Left ventricle myocardium superior (tissue), 1 donor: ENCODE data around the gene QRICH1. TPM values are rescaled to one million over a fixed set of nuclear protein-coding genes. Genes with fewer than 3 reads are reported as not detected.

Experiments
- ATAC-seq: fragments of 200-7000 bp; cut with Tn5 transposase; one replicate; pipeline ENCODE4 v1.9.1; 2020; ENCODE audit warnings: mild to moderate bottlenecking, moderate library complexity
- DNase-seq: peaks from one replicate; pipeline ENCODE4 v3.0.0-alpha.2; 2020
- intact Hi-C: fragments of 100-400 bp; cut with micrococcal nuclease; formaldehyde crosslinking; loops from one replicate; pipeline ENCODE4 v1.11.0; 2022
- long read RNA-seq: library from polyadenylated mRNA; unstranded; transcript quantifications from one replicate; pipeline ENCODE4 v2.0.0, GENCODE V29; 2021
- total RNA-seq: library from RNA; stranded (reverse); fragmentation: NEBNext Ultra II Directional; extraction: Animal tissue kit (Norgen Biotek cat#: 25700); gene quantifications from one replicate; pipeline ENCODE4 v1.2.1, GENCODE V29; 2021
- donor health status: DM: no; HTN: yes; CAD: no; lungs with severe emphysema.

Gene QRICH1, protein sequence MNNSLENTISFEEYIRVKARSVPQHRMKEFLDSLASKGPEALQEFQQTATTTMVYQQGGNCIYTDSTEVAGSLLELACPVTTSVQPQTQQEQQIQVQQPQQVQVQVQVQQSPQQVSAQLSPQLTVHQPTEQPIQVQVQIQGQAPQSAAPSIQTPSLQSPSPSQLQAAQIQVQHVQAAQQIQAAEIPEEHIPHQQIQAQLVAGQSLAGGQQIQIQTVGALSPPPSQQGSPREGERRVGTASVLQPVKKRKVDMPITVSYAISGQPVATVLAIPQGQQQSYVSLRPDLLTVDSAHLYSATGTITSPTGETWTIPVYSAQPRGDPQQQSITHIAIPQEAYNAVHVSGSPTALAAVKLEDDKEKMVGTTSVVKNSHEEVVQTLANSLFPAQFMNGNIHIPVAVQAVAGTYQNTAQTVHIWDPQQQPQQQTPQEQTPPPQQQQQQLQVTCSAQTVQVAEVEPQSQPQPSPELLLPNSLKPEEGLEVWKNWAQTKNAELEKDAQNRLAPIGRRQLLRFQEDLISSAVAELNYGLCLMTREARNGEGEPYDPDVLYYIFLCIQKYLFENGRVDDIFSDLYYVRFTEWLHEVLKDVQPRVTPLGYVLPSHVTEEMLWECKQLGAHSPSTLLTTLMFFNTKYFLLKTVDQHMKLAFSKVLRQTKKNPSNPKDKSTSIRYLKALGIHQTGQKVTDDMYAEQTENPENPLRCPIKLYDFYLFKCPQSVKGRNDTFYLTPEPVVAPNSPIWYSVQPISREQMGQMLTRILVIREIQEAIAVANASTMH
- 61.9 TPM for total RNA-seq
- long read RNA-seq, transcript QRICH1-202 (10 exons, 3,549 nt), result major isoform, 9 of 20 reads
- long read RNA-seq, partial matches to known transcripts, result 8 of 20 reads
- long read RNA-seq, other reads (novel, unspliced or antisense), result 3 of 20 reads

DNA sequence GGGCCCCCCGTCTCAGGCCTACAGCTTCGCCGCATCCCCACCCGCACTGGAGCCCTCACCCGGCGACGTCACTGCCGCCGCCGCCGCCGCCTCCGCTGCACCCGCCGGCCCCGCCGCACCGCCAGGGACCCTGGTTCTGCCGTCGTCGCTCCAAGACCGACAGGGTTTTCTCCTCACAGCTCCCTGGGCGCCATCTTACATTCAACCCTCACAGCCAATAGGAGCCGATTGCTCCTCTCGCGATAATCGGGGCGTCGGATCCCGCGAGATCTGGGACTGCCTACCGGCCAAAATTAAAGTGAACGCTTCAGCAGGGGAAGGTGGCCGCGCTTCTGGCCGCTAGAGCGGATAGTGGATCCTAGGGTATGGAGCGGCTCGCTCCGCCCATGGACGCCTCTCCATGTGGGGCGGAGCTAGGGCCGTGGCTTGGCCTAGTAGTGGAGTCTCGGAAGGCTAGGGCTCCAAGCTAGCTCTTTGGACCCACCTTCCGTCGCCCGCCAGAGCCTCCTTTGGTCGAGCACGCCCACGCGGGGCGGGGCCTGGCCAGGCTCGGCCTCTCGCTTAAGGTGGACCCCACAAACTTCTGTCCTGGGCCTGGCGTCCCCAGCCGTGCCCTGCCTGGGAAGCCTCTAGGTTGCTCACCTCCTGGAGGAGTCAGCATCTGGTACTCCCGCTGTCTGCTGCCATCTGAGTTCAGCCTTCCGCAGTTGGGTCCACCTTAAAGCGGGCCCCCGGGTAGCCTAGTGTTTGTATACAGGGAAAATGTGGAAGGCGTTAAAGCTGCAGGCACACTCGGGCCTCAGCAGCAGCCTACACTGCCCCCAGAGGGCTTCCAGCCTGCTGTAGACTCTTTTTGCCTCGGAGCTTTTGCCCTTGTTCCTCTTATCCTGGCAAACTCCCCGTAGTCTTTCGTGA lies at the start of gene QRICH1:
QRICH1 (minus strand) TSS at position 219 of the 915 bp plus-strand sequence. CDS start 17,054 bp downstream, outside the sequence.
- ATAC-seq (peak; percentile 92), DNase-seq (peak; percentile 98)
- intact Hi-C loops, result no loop called here

DNA sequence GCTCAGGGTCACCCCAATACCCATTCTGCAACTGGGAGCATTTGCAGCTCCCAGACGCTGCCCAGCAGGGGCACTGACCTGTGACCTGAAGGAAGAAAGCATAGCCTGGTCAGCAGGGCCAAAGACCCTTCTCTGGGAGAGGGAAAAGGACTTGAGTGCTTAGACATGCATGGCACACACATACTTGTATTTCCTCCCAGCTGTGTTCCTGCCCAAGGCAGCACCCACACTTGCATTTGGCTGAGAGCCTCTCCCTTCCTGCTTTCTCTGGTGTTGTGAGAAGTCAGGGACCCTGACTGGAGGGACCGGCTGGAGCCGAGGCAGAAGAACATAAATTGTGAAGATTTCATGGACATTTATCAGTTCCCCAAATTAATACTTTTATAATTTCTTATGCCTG lies 46.2 kb upstream of the QRICH1 start:
- no peak for ATAC-seq
- no peak for DNase-seq
- intact Hi-C loops, result no loop called here

DNA sequence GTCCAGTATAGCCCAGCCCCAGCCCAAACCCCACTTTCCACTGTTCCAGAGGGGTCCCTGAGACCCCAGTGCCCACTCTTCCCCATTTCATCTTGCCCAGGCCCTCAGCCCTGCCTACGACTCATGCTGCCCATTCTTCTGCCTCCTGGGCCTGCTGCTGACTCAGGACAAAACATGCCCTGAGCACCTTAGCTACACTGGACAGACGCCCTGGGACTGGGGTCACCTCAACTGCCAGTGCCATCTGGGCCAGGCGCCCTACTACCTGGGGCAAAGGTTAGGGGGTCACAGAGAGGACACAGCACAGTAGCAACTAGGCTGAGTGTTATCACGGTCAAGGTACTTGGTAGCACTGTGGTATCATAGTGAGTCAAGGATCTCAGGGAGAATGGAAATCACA lies 41.6 kb upstream of the QRICH1 start:
- ATAC-seq (no peak), DNase-seq (no peak)
- intact Hi-C loops, result no loop called here

DNA sequence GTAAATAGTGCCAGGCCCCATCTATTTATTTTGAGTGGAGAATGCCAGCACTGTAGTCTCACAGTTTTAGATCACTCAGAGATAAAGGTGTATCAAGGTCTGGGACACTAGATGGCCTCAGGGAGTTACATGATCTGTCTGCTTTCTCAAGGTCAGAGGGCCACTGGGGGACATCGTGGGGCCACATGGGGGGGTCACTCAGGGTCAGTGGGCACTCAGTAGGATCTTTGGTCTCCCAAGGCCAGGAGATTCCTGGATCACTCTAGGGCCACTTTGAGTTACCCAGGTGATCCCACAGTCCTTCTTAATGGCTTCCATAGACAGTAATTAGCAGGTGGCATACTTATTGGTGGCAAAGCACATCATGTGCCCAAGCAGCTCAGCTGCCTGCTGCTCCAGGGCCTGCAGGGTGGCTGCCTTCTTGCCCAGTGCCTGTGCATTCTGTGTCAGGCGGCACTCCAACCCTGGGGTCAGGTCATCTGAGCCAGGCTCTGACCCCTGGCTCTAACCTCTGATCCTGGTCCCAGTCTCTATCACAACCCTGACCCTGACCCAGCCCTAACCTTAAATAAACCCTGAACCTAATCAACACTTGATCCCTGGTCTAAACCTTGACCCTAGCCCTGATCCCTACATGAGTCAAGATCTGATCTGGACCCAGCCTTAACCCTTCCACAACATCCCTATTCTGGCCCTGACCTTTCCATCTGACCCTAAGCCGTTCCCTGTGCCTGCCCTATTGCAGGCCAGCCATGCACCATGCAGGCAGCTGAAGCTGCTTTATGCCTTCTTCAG lies 40.8 kb upstream of the QRICH1 start:
- intact Hi-C loops, result no loop called here
- ATAC-seq (no peak), DNase-seq (no peak)

DNA sequence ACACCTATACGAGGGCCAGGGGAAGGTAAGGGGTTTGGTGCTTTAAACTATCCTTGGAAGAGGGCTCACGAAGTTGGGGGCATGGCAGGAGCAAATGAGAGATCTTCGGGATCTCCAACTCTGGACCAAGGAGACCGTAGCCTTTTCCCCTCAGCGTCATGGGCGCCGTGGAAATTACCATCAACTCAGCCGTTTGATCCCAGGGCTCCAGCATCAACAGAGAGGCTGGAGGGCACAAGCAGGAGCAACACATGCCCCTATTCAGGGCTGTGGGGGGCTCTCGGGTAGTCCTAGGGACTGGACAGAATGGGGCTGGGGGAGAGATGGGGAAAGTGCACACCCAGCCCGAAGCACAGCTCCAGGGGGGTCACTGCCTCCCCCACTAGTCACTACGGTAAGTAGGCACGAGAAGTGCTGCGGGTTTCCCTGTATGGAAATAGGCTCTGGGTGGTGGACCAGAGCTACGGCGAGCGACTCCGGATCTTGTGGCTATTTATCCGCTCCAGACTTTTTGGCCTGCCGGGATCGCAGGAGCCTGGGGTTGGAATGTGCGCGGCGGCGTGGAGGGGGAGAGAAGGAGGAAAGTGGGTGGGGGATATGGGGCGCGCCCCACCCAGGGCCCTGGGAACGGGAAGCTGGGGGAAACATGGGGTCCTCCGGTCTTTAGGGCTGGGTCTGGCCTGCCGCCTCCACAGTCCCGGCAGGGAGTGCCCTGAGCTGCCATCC lies 39.5 kb upstream of the QRICH1 start:
- DNase-seq, result peak; percentile 92
- ATAC-seq, result peak; percentile 87
- intact Hi-C loops, result no loop called here

DNA sequence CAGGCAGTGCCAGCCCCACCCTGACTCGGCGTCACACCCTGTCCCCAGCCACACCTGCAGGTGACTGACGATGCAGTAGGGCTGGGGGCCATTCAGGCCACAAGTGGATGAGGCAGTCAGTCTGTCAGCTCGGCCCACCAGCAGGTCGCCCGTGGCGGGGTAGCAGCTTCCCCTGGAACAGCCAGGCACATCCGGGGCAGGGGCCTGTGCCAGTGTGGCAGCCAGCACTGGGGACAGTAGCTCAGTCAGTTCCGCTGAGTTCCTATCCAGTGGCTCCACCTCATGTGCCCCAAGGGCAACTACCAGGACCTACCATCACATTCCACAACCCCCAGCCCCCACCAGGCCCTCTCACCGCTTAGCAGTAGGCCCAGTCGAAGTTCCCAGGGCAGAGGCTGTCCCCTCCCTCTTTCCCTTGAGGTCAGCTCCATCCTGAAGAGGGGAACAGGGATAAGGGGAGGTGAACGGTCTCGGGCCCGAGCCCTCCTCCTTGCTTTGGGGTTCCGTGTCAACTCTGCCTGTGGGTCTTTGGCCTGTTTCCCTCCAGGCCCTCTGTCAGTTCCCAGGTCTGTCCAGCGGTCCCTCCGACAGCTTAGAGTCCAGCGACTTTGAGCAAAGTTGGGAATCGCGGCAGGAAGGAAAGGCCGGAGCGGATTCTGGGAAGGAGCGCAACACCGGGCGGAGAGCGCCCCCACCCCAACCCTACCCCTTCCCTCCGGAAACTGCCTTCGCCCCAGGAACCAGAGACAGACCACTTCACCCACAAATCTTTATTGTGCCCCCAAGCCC lies 38.8 kb upstream of the QRICH1 start, which contains the start of gene LAMB2:
LAMB2 (minus strand) TSS at position 614 of the 789 bp plus-strand sequence; CDS start at position 431, 183 bp downstream.
- DNase-seq (peak; percentile 86), ATAC-seq (peak; percentile 86)
- intact Hi-C loops, result no loop called here

DNA sequence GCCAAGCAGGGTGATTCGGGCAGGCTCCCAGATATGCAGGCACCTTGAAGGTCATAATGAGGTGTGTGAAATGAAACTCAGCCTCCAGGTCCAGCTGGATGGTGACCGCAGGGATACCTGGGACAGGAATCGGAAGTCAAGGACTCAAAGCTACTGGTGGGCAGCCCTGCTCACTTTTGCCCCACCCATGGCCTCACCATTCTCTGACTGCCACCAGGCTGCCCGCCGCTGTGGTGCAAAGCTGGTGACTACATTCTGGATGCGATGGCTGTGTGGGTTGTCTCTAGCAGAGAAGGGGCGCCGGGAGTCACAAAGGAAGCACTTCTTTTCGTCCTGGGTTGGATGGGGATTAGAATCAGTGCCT lies 38.2 kb upstream of the QRICH1 start:
- ATAC-seq (no peak), DNase-seq (no peak)
- intact Hi-C loops, result no loop called here

DNA sequence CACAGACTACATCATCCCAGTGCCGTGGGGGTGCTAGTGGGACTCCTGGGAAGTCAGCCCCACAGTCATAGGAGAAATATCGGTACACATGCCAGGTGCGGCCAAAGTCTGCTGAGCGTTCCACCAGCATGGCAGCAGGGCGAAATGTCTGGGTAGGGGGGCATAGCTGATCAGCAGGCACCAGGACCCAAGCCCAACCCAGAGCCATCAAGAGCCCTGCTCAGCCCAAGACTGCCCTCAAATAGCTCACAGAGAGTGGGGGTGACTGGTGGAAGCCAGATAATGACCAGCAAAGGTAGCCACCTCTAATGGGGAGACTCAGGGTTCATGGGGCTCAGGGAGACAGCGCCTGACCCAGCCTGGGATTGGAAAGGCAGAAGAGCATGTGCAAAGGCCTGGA lies 37.7 kb upstream of the QRICH1 start:
- ATAC-seq, result no peak
- intact Hi-C loops, result no loop called here
- no peak for DNase-seq

DNA sequence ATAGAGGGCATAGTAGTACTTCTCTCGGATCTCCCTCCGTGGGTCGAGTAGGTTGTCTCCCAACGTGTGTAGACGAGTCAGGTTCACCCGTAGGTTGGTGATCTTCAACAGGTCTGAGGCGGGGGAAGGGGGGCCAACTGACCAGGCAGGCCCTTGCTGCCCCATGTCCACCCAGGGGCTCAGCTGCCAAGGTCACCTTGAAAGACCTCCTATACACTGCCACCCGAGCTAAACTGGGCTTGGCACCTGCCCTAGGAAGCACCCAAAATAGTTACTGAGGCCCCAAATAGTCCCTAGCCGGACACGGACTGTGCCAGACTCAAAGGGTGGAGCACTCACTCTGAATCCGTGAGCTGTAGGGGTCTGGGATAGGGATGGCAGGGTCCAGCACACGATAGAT lies 37.2 kb upstream of the QRICH1 start:
- DNase-seq, result no peak
- intact Hi-C loops, result no loop called here
- ATAC-seq, result peak; percentile 25

DNA sequence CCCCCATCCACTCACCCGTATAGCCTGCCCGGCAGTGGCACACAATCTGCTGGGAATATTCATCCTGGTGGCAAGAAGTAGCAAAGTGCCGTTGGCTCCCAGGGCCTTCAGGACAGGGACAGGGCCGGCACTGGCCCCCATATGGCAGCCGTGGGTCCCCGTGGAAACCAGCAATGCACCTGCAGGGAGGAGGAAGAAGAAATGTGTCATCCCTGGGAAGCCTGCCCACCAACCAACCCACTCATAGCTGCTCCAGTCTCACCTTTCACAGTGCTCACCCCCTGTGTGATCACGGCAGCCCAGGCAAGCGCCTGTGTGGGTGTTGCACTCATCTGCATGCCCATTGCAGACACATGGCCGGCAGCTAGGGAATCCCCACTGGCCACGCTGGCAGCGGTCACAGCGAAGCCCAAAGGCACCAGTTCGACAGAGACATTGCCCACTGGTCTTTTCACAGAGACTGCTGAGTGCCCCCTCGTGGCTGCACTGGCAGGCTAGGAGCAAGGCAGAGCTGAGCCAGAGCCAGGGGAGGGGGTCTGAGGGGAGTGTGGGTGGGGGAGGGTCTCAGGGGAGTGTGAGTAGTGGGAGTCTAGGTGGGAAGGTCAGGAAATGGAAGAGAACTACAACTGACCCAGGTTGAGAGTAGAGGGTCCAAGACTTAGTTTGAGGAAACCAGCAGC lies 31.3 kb upstream of the QRICH1 start:
- ATAC-seq, result no peak
- no peak for DNase-seq
- intact Hi-C loops, result no loop called here

DNA sequence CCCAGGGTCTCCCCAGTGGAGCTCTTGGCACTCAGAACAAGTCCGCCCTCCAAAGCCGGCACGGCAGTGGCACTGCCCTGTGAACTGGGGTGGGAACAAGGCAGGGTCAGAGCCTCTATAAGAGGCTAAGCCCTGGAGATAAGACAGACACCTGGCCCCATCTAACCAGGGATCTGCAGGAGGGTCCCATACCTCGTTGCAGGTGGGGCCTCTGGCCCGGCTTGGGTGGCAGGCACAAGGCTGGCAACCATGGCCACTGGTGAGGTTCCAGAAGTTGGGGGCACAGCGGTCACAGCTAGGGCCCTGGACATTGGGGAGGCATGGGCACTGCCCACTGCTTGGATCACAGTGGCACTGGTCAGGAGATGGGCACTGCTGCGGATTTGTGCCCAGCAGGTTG lies 30.3 kb upstream of the QRICH1 start:
- DNase-seq (no peak), ATAC-seq (no peak)
- intact Hi-C loops, result no loop called here

DNA sequence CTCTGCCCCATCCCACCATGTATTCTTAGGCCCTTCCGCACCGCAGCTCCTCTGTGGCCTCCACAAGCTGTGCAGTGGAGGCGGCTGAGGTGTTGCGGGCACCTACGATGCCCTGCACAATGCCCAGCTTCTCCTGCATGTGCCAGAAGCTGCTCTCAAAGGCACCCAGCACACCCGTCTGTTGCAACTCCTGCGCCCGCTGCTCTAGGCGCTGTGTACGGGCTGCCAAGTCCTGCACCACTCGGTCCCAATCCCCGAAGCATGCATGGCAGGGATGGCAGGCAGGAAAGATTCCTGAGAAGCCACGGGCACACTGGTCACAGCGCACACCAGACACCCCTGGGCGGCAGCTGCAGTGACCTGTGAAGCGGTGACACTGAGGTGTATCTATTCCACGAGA lies 29.8 kb upstream of the QRICH1 start:
- intact Hi-C loops, result no loop called here
- ATAC-seq (no peak), DNase-seq (no peak)

DNA sequence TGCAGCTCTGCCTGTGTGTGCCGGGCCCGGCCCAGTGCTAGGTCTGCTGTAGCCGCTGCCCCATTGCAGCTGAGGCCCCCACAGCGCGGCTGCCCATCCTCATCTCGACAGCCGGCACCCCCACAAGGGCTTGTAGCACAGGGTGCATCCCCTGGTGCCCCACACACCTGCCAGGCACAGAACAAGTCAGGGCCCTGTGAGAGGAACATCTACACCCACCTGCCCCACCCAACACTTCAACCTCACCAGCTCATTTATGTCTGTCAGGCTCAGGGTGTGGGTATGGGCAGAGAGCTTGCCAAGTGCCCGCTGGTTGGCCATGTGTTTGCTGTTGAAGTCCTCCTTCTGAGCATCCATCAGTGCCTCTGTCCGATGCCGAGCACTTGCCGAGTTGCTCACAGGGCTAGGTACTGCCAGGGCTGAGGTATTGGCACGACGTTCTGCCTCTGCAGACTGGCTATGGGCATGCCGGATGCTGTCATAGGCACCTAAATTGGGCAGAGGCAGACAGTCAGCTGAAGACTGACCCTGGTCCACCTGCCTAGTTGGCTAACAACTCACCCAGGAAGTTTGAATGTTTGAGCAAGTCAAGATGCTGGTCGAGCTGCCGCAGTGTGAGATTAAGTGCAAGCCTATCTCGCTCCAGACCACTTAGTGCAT lies 29.1 kb upstream of the QRICH1 start:
- no peak for ATAC-seq
- DNase-seq, result no peak
- intact Hi-C loops, result no loop called here

DNA sequence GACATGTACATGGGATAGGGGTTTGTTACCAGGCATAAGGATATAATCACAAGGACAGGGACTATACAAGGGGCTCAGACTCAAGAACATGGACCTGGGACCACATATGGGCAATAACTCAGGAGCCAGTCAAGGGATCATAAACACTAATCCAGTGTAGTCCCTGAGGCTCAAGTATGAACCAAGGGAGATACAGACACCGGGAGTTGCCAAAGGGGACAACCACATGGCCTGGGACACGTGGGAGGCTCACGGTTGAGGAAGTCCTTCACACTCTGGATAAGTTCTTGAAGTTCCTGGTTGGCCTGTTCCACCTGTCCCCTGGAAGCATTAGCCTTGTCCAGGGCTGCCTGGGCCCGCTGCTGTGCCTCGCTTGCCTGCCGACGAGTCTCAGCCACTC lies 28.6 kb upstream of the QRICH1 start:
- ATAC-seq (no peak), DNase-seq (no peak)
- intact Hi-C loops, result no loop called here

DNA sequence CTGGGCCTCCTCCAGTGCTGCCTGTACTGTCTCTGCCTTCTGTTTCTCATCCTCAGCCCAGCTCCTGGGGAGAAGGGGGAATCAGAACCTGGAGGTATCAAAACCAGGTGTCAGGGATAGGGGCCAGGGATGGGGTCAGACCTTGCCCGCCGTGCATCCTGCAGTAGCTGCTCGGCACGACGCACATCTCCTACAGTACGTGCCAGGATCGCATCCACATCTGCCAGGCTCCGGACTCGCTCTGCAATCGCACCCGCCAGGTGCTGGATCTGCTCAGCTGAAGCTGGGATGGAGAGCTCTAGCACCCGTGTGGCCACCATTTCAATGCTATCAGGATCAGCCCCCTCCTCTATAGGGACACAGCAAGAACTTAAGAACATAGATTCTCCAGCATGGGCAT lies 28.2 kb upstream of the QRICH1 start:
- intact Hi-C loops, result no loop called here
- DNase-seq, result no peak
- ATAC-seq, result no peak

DNA sequence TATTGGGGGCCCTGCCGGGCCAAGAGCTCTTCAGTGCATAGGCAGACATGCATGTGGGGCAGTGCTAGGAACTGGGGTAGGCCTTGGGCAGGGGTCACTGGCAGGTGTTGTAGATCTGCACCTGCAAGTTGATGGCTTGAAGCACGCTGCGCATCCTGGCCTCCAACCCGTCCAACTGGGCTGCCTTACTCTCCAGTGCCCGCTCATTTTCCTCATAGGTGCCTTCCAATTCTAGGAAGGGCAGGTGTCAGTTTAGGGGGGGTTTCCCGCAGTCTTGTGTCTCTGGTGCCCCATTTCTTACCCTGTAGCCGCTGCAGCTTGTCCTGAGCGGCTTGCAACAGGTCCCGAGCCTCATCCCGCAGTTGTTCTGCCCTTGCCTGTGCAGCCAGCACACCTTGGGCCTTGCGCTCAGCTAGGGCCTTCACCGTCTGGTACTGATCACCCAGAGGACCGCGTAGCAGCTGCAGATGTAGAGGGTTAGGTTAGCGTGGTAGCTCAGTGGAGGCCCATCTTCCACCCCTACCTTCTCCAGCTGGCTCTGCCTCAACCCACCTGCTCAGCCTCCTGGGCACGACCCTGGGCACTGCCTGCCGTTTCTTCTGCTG lies 27.4 kb upstream of the QRICH1 start:
- no peak for ATAC-seq

More for the DNA sequence above, 27.4 kb upstream of the QRICH1 start:
- no peak for DNase-seq
- intact Hi-C loops, result no loop called here
